Measurements from ENCODE around the gene GRM1. TPM values are rescaled to one million over a fixed set of nuclear protein-coding genes. Genes with fewer than 3 reads are reported as not detected.

Gene GRM1
- 0.39 and 0.63 TPM in 2 replicates for total RNA-seq (2014; rRNA removed; shearing (Covaris generic))
- polyA plus RNA-seq (2016; fragmentation: Nextera tagmentation; extraction: Ambion mirVana), result 0.29 and 0.49 TPM in 2 replicates
- long read RNA-seq, result 0 reads

- H3K4me3 Mint-ChIP-seq, result peak within 1 kb of the TSS; percentile 88
- peaks cover 31% of the 10 kb centered on the region for H3K27me3 Mint-ChIP-seq (ENCODE audit: insufficient read depth, low read depth, poor library complexity)
- Histone ChIP-seq H3F3A (replicated peaks; ENCODE audit: low read depth) (no peaks in the 10 kb centered on the region), H3K27ac (ENCODE audit: low read depth) (no peak within 1 kb of the TSS), H3K79me2 (replicated peaks; ENCODE audit: insufficient read depth) (no peaks in the 10 kb centered on the region), H3K27me3 (ENCODE audit: insufficient read depth) (peaks cover 48% of the 10 kb centered on the region), H3K9me2 (ENCODE audit: insufficient read depth) (no peaks in the 10 kb centered on the region), H3K36me3 (ENCODE audit: insufficient read depth) (no peaks in the 10 kb centered on the region), H3K4me3 (peak within 1 kb of the TSS; percentile 72), H4K20me1 (replicated peaks; ENCODE audit: insufficient read depth) (no peaks in the 10 kb centered on the region), H3K4me2 (peak within 1 kb of the TSS; percentile 86), H2AFZ (peak within 1 kb of the TSS; percentile 99), H3K4me1 (ENCODE audit: insufficient read depth) (peaks cover 6% of the 10 kb centered on the region; the same call in 1 of the 2 replicates)
- H3K9me3 Mint-ChIP-seq, result no peaks in the 10 kb centered on the region
- H3K4me1 Mint-ChIP-seq, result peaks cover 11% of the 10 kb centered on the region
- ATAC-seq (peak; percentile 50), DNase-seq (ENCODE audit: low spot score) (peak; percentile 74)
- TF ChIP-seq, protein P1, sequence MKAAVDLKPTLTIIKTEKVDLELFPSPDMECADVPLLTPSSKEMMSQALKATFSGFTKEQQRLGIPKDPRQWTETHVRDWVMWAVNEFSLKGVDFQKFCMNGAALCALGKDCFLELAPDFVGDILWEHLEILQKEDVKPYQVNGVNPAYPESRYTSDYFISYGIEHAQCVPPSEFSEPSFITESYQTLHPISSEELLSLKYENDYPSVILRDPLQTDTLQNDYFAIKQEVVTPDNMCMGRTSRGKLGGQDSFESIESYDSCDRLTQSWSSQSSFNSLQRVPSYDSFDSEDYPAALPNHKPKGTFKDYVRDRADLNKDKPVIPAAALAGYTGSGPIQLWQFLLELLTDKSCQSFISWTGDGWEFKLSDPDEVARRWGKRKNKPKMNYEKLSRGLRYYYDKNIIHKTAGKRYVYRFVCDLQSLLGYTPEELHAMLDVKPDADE (IDR thresholded peaks at IDR 0.05), result no peak
- TF ChIP-seq CREB1 (CRISPR knock-in tag; IDR thresholded peaks at IDR 0.05; ENCODE audit: low read depth) (no peak), EZH2 (IDR thresholded peaks at IDR 0.05; ENCODE audit: low read depth, unreplicated experiment) (peak; percentile 24), ZNF114 (CRISPR knock-in tag; IDR thresholded peaks at IDR 0.05) (no peak)
- H3K27ac Mint-ChIP-seq, result no peak within 1 kb of the TSS
- no peaks in the 10 kb centered on the region for H3K36me3 Mint-ChIP-seq (ENCODE audit: low read depth)
These were observed at the start of gene GRM1 for GRCh38 chr6:146028851-146029572. Gene GRM1, plus strand, starts transcription at chr6:146029062. Its CDS starts 456 bp downstream, at chr6:146029518.

DNA sequence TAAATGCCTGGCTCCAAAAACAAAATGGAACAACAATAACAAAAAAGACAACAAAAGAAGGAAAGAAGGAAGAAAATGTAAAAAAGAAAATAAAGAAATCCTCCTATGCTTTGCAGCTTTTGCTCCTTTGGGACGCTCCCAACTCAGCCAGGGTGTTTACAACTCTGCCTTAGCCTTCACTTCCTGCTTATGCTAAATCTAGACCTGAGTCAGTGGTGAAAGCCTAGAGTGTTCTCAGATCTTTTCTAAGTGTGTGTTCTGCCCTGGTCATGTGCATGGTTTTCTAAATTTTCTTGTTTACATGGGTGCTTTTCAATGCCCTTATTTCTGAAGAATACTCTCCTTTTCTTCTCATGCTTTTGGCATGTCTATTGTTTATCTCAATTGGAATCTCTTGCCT lies 19.5 kb upstream of the GRM1 start:
- no peaks in the 10 kb centered on the region for H3K4me1 Mint-ChIP-seq
- H2AFZ ChIP-seq, result no peak overlapping the region
- H3K27me3 Mint-ChIP-seq (ENCODE audit: insufficient read depth, low read depth, poor library complexity), result peaks cover 1% of the 10 kb centered on the region
- H3K27me3 ChIP-seq (ENCODE audit: insufficient read depth), result no peaks in the 10 kb centered on the region
- H3K79me2 ChIP-seq (replicated peaks; ENCODE audit: insufficient read depth), result no peaks in the 10 kb centered on the region
- H3F3A ChIP-seq (replicated peaks; ENCODE audit: low read depth), result no peaks in the 10 kb centered on the region
- H3K9me3 Mint-ChIP-seq, result peaks cover 24% of the 10 kb centered on the region
- no peak overlapping the region for H3K27ac ChIP-seq (ENCODE audit: low read depth)
- H3K4me2 ChIP-seq, result no peak overlapping the region
- no peak overlapping the region for H3K27ac Mint-ChIP-seq
- no peaks in the 10 kb centered on the region for H3K36me3 ChIP-seq (ENCODE audit: insufficient read depth)
- peaks cover 7% of the 10 kb centered on the region; the same call in 1 of the 3 replicates for H3K36me3 Mint-ChIP-seq (ENCODE audit: low read depth)
- ATAC-seq (no peak), DNase-seq (ENCODE audit: low spot score) (no peak)
- no peak overlapping the region for H3K4me3 Mint-ChIP-seq
- H3K4me3 ChIP-seq, result no peak overlapping the region
- TF ChIP-seq NANOG (IDR thresholded peaks at IDR 0.05; ENCODE audit: borderline replicate concordance), result no peak
- no peak for TF ChIP-seq STAT1 (IDR thresholded peaks at IDR 0.05; ENCODE audit: unreplicated experiment)
- no peak for TF ChIP-seq REST (IDR thresholded peaks at IDR 0.05; ENCODE audit: unreplicated experiment)
- TF ChIP-seq CREB1 (CRISPR knock-in tag; IDR thresholded peaks at IDR 0.05; ENCODE audit: low read depth), result no peak
- no peak for TF ChIP-seq JUNB (IDR thresholded peaks at IDR 0.05; ENCODE audit: unreplicated experiment)
- no peaks in the 10 kb centered on the region for H3K4me1 ChIP-seq (ENCODE audit: insufficient read depth)
- H4K20me1 ChIP-seq (replicated peaks; ENCODE audit: insufficient read depth), result no peaks in the 10 kb centered on the region
- H3K9me2 ChIP-seq (ENCODE audit: insufficient read depth), result no peaks in the 10 kb centered on the region; the same call in 1 of the 2 replicates
